ENCODE measurements around the gene UNK. TPM values are rescaled to one million over a fixed set of nuclear protein-coding genes. Genes with fewer than 3 reads are reported as not detected.

UNK gene
- total and polyA plus RNA-seq, 9 of the 15 experiments (the other 6 are each of a cell fraction or from before 2014, with no cell fraction given), result 12.8 to 38.6 (median 24.8) TPM

- TF ChIP-seq PRDM10 (IDR thresholded peaks at IDR 0.05; ENCODE audit: partially characterized antibody) (no peak), NELFE (IDR thresholded peaks at IDR 0.05; ENCODE audit: insufficient read depth, insufficient read length) (peak; percentile 97), FOXK2 (conservative IDR thresholded peaks at IDR 0.05 in 1 of 2, IDR thresholded peaks at IDR 0.05 in 1 of 2; ENCODE audit: low read depth in 2 of 2) (peak; percentile 59 to 71; a peak in 3 of 4 replicates), ZNF274 (IDR thresholded peaks at IDR 0.05; ENCODE audit: borderline replicate concordance, low read depth, low read length) (peak; percentile 55; the same call in 1 of the 2 replicates), SLC30A9 (CRISPR knock-in tag; IDR thresholded peaks at IDR 0.05) (no peak), AFF1 (IDR thresholded peaks at IDR 0.05; ENCODE audit: low read depth in 1 of 2, partially characterized antibody in 2 of 2) (peak in 1 of 2 experiments; percentile 89), IFI16 (CRISPR knock-in tag; IDR thresholded peaks at IDR 0.05) (no peak), SPI1 (IDR thresholded peaks at IDR 0.05; ENCODE audit: borderline replicate concordance, low read depth, low read length) (peak; percentile 77), E2F3 (CRISPR knock-in tag; IDR thresholded peaks at IDR 0.05) (peak; percentile 59; the same call in 1 of the 2 replicates), ETV1 (tag; conservative IDR thresholded peaks at IDR 0.05; ENCODE audit: low read depth) (peak; percentile 65; the same call in 1 of the 2 replicates), ZNF175 (CRISPR knock-in tag; IDR thresholded peaks at IDR 0.05; ENCODE audit: low read depth) (no peak), ZNF184 (CRISPR knock-in tag; IDR thresholded peaks at IDR 0.05) (no peak), ZNF518B (CRISPR knock-in tag; IDR thresholded peaks at IDR 0.05) (no peak), NUFIP1 (IDR thresholded peaks at IDR 0.05; ENCODE audit: partially characterized antibody) (no peak)
These were observed 5.2 kb upstream of the UNK start (continued) for GRCh38 chr17:75779250-75779986.
